ENCODE measurements around the gene ASCC3.

The ASCC3 gene

DNA sequence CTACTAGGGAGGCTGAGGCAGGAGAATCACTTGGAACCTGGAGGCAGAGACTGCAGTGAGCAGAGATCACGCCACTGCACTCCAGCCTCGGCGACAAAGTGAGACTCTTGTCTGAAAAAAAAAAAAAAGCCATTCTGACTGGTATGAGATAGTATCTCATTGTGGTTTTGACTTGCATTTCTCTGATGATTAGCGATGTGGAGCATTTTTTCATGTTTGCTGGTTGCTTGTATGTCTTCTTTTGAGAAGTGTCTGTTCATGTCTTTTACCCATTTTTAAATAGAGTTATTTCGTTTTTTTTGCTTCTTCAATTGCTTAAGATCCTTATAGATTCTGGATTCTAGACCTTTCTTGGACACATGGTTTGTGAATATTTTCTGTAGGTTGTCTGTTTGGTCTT lies 312.9 kb downstream of the ASCC3 start:
- TF ChIP-seq, protein P1, sequence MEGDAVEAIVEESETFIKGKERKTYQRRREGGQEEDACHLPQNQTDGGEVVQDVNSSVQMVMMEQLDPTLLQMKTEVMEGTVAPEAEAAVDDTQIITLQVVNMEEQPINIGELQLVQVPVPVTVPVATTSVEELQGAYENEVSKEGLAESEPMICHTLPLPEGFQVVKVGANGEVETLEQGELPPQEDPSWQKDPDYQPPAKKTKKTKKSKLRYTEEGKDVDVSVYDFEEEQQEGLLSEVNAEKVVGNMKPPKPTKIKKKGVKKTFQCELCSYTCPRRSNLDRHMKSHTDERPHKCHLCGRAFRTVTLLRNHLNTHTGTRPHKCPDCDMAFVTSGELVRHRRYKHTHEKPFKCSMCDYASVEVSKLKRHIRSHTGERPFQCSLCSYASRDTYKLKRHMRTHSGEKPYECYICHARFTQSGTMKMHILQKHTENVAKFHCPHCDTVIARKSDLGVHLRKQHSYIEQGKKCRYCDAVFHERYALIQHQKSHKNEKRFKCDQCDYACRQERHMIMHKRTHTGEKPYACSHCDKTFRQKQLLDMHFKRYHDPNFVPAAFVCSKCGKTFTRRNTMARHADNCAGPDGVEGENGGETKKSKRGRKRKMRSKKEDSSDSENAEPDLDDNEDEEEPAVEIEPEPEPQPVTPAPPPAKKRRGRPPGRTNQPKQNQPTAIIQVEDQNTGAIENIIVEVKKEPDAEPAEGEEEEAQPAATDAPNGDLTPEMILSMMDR (IDR thresholded peaks at IDR 0.05; ENCODE audit: low read depth, low read length): no peak
- no peak overlapping the region for H3K4me3 ChIP-seq (ENCODE audit: low read depth, low read length)

DNA sequence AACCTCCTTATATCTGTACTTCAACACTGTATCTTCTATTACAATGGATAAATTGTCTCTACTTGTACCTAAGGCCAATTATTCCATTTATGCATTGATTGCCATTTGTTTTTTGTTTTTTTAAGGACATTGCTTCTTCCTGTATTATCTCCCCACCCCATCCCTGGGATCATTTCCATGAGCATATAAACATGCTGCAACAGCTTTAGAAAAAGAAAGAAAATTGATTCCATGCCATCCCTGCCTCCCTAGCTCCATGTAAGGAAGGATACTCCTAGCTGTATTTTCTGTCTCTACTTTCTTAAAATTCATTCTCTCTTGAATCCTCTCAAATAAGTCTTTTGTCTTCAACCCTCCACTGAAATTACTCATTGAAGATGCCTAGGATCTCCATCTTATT lies 314.6 kb downstream of the ASCC3 start:
- TF ChIP-seq, protein P1 (IDR thresholded peaks at IDR 0.05; ENCODE audit: low read depth, low read length): no peak
- no peak overlapping the region for H3K4me3 ChIP-seq (ENCODE audit: low read depth, low read length)

DNA sequence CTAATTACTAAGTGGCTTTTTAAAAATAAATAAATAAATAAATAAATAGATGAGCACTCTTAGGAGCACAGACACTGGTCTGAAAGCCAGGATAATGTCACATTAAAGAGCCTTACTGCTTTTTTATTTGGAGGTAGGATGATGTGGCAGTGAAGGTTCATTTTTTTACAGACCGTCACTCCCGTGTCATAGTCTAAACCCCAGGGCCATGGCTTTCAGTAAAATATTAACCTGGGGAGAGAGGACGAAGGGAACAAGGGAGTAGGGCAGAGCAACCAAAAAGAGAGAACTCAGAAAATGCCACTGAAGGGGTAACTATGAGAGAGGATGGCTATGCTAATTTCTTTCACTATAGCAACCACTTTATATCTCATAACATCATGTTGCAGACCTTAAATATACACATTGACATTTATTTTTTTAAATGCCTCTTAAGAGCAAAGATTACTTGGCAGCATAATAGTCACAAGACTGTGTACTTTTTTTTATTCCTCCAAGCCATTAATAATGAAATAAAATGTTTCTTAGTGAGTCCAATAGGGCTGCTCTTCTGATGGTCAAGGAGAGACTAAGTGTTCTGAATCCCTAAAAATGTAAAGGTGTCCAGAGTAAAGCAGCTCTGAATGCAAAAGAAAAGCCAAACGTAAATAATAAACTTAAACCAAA lies 315.6 kb downstream of the ASCC3 start:
- H3K4me3 ChIP-seq (ENCODE audit: low read depth, low read length): no peak overlapping the region
- TF ChIP-seq, protein P1 (IDR thresholded peaks at IDR 0.05; ENCODE audit: low read depth, low read length): no peak

DNA sequence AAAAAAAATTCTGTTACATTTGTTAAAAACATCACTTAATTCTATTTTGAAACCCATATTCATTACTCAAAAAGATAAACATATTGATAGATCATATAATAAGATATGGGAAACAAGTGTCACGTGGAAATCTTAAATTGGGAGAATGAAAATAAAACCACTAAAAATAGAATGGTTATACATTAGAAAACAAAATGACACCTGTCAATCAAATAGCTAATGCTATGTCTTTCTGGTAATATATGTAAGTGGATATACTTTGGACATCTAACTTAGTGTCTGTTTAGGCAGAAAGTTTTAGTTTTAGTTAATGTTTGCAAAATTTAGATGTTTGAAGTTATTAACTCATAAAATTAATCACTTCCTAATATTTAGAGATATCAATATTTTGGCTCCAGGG lies 321.3 kb downstream of the ASCC3 start:
- TF ChIP-seq, protein P1 (IDR thresholded peaks at IDR 0.05; ENCODE audit: low read depth, low read length): no peak
- H3K4me3 ChIP-seq (ENCODE audit: low read depth, low read length): no peak overlapping the region

DNA sequence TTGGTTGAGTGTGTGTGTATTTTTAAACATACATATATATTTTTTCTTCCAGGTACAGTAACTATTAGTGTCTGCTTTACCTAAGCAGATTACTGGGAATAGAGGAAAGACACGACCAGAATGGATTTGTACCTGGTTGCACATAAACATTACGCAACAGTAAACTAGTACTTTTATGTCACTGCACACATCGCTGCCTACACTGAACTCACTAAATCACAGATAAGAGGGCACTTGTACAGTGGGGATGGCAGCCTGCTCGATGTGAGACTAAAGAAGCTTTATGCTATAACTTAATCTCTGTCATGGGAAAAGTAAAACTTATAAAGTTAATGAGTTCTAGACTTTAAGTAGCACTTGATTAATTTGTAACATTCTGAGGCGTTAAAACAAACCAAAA lies 326.9 kb downstream of the ASCC3 start:
- TF ChIP-seq, protein P1 (IDR thresholded peaks at IDR 0.05; ENCODE audit: low read depth, low read length): no peak
- no peak overlapping the region for H3K4me3 ChIP-seq (ENCODE audit: low read depth, low read length)

DNA sequence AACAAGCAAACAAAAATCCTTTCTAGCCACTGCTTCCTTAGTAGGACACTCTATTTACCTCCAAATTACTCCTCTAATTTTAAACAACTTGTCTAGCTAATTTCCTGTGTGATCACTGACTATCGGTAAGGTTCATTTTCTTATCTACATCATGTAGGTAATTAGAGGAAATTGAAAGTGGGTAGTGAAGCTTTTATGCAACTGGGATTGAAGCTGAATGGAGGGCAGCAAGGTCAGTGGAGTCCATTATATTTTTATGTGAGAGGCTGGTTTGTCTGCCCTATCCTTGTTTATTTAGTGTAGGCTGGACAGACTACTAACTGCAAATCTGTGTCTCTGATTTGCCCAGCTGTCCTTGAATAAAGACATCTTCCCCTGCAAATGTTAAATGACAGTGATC lies 327.9 kb downstream of the ASCC3 start:
- no peak overlapping the region for H3K4me3 ChIP-seq (ENCODE audit: low read depth, low read length)
- TF ChIP-seq, protein P1 (IDR thresholded peaks at IDR 0.05; ENCODE audit: low read depth, low read length): no peak

DNA sequence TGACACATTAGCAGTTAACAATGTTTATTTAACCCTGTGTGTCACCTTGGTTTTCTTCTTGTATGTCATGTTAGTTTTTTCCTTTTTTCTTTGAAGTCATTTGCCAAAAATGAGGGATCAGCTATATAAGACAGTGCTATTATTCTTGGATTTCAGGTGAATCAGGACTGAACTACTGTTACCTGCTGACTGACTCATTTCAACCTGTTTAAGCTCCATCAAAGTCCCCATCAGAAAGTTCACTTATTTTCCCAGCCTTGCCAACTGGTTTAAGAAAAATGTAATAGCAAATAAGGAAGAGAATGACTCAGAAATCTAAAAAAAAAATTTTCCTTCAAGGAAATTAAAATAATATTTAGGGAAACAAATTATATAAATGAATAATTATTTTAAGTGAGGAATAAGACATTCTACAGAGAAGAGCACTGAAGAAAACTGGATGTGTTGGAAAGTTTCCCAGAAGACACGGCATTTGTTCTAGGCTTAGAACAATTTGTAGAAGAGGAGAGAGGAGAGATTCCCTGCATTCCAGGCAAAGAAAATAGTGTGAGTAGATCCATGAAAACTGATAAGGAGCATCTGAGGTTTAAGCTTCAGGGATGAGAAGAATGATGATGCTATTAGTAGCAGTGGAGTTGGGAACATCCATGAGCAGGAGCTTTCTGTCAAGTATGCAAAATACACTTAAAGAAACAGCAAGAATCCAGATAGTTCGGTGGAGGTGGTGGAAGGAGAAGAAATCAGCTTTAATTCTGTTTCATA lies 331.5 kb downstream of the ASCC3 start:
- TF ChIP-seq, protein P1 (IDR thresholded peaks at IDR 0.05; ENCODE audit: low read depth, low read length): no peak
- H3K4me3 ChIP-seq (ENCODE audit: low read depth, low read length): no peak overlapping the region

All from WI38 (cell line).